Smooth muscle cell (in vitro differentiated cells): ENCODE measurements around the gene MAP3K12. TPM values are rescaled to one million over a fixed set of nuclear protein-coding genes. Genes with fewer than 3 reads are reported as not detected.

Source experiments
- DNase-seq: peaks from one replicate; lab custom pipeline; 2025; ENCODE audit not compliant: unreplicated experiment; lab: John Stamatoyannopoulos, UW
- H2AFZ ChIP-seq: fragments of 200-600 bp; sonication (generic); 2 replicates; pipeline ENCODE4 v1.6.0; 2016; ENCODE audit warnings: antibody characterized with exemption, low read depth, mild to moderate bottlenecking
- H3F3A ChIP-seq: fragments of 200-600 bp; sonication (generic); 2 replicates; pipeline ENCODE4 v1.6.0; 2017; ENCODE audit warnings: antibody characterized with exemption, low read depth
- H3K27ac ChIP-seq: fragments of 200-600 bp; sonication (generic); 2 replicates; pipeline ENCODE4 v1.5.1; 2016; ENCODE audit warnings: low read depth, mild to moderate bottlenecking
- H3K27me3 ChIP-seq: fragments of 200-600 bp; sonication (generic); 2 replicates; pipeline ENCODE4 v1.6.1; 2016; ENCODE audit warnings: low read depth, mild to moderate bottlenecking
- H3K36me3 ChIP-seq: fragments of 200-600 bp; sonication (generic); 2 replicates; pipeline ENCODE4 v1.5.1; 2016; ENCODE audit warnings: low read depth
- H3K4me1 ChIP-seq: fragments of 200-600 bp; sonication (generic); 2 replicates; pipeline ENCODE4 v1.5.1; 2016; ENCODE audit warnings: low read depth
- H3K4me2 ChIP-seq: fragments of 200-600 bp; sonication (generic); 2 replicates; pipeline ENCODE4 v1.6.0; 2016; ENCODE audit warnings: mild to moderate bottlenecking
- H3K4me3 ChIP-seq: fragments of 200-600 bp; sonication (generic); 2 replicates; pipeline ENCODE4 v1.5.1; 2016; ENCODE audit warnings: mild to moderate bottlenecking
- H3K79me2 ChIP-seq: fragments of 200-600 bp; sonication (generic); 2 replicates; pipeline ENCODE4 v1.6.0; 2016; ENCODE audit warnings: low read depth, mild to moderate bottlenecking
- H3K9ac ChIP-seq: fragments of 200-600 bp; sonication (generic); 2 replicates; pipeline ENCODE4 v1.6.0; 2016; ENCODE audit warnings: low read depth
- H3K9me3 ChIP-seq: fragments of 200-600 bp; sonication (generic); replicated peaks from 2 replicates; pipeline ENCODE4 v1.5.1; 2016; ENCODE audit warnings: low read depth
- H4K20me1 ChIP-seq: fragments of 200-600 bp; sonication (generic); 2 replicates; pipeline ENCODE4 v1.6.0; 2016; ENCODE audit warnings: low read depth
- CTCF ChIP-seq: fragments of 200-600 bp; sonication (generic); IDR thresholded peaks from 2 replicates; pipeline ENCODE4 v1.5.1; 2017; ENCODE audit warnings: borderline replicate concordance, mild to moderate bottlenecking, antibody characterized with exemption; ENCODE audit not compliant: insufficient read depth, poor library complexity, severe bottlenecking
- WGBS: methylation state at CpG from one replicate; pipeline ENCODE4 v1.1.7; 2016; ENCODE audit warnings: low lambda C conversion rate; 5-methylcytosine and 5-hydroxymethylcytosine counted together
- polyA plus RNA-seq: library from polyadenylated mRNA; unstranded; fragments of >200 nt; fragmentation: Nextera tagmentation; extraction: Ambion mirVana; gene quantifications from 2 replicates; pipeline ENCODE4 v1.2.1, GENCODE V29; 2016
- total RNA-seq: library from RNA; depleted of rRNA; stranded (reverse); fragments of >200 nt; gene quantifications from 2 replicates; pipeline ENCODE4 v1.2.3, GENCODE V29; 2014

Gene MAP3K12
- total and polyA plus RNA-seq, 2 experiments from 2014 or later = 15.1 to 34.6 TPM

GRCh38 chr12:53467082-53467481 lies 32.2 kb downstream of the MAP3K12 start:
- Histone ChIP-seq H3F3A (peaks cover 56% of the 10 kb centered on the region), H3K9ac (no peak overlapping the region), H3K4me1 (peaks cover 15% of the 10 kb centered on the region), H3K36me3 (peaks cover 65% of the 10 kb centered on the region), H3K27me3 (no peaks in the 10 kb centered on the region), H4K20me1 (peaks cover 99% of the 10 kb centered on the region), H3K4me3 (no peak overlapping the region), H2AFZ (no peak overlapping the region), H3K27ac (no peak overlapping the region), H3K4me2 (no peak overlapping the region), H3K79me2 (peaks cover 96% of the 10 kb centered on the region), H3K9me3 (no peaks in the 10 kb centered on the region)
- TF ChIP-seq CTCF = no peak
- DNase-seq = no peak
- 96% methylated on average over 5 of the region's 5 CpGs for WGBS

- no peak for DNase-seq
- H3K4me2 ChIP-seq = no peak overlapping the region
- no peak overlapping the region for H2AFZ ChIP-seq
- H3K9ac ChIP-seq = no peak overlapping the region
- peaks cover 99% of the 10 kb centered on the region for H4K20me1 ChIP-seq
- no peak overlapping the region for H3K4me3 ChIP-seq
- peaks cover 51% of the 10 kb centered on the region for H3F3A ChIP-seq
- TF ChIP-seq CTCF = no peak
- H3K36me3 ChIP-seq = peaks cover 69% of the 10 kb centered on the region
- 89% methylated on average over 4 of the region's 4 CpGs for WGBS
- no peaks in the 10 kb centered on the region for H3K9me3 ChIP-seq
- H3K27ac ChIP-seq = no peak overlapping the region
- H3K79me2 ChIP-seq = peaks cover 96% of the 10 kb centered on the region
- H3K4me1 ChIP-seq = peaks cover 19% of the 10 kb centered on the region
- H3K27me3 ChIP-seq = no peaks in the 10 kb centered on the region
These were observed 32.6 kb downstream of the MAP3K12 start for GRCh38 chr12:53466640-53467039.

GRCh38 chr12:53465679-53466078 lies 33.6 kb downstream of the MAP3K12 start:
- H3K36me3 ChIP-seq = peaks cover 75% of the 10 kb centered on the region
- no peak for TF ChIP-seq CTCF
- H3K9ac ChIP-seq = no peak overlapping the region
- H3K4me3 ChIP-seq = no peak overlapping the region
- no peaks in the 10 kb centered on the region for H3K27me3 ChIP-seq
- peaks cover 49% of the 10 kb centered on the region for H3F3A ChIP-seq
- H3K79me2 ChIP-seq = peaks cover 98% of the 10 kb centered on the region
- H4K20me1 ChIP-seq = peaks cover 100% of the 10 kb centered on the region
- peaks cover 29% of the 10 kb centered on the region for H3K4me1 ChIP-seq
- 87% methylated on average over 2 of the region's 2 CpGs for WGBS
- no peak overlapping the region for H3K27ac ChIP-seq
- no peak overlapping the region for H3K4me2 ChIP-seq
- no peak overlapping the region for H2AFZ ChIP-seq
- no peak for DNase-seq
- no peaks in the 10 kb centered on the region for H3K9me3 ChIP-seq

GRCh38 chr12:53464685-53465418 lies 34.4 kb downstream of the MAP3K12 start:
- Histone ChIP-seq H3F3A (peaks cover 50% of the 10 kb centered on the region), H3K79me2 (peaks cover 99% of the 10 kb centered on the region), H3K4me3 (no peak overlapping the region), H3K9me3 (no peaks in the 10 kb centered on the region), H3K36me3 (peaks cover 79% of the 10 kb centered on the region), H3K4me2 (no peak overlapping the region), H3K27ac (peak overlapping the region; percentile 13), H3K27me3 (no peaks in the 10 kb centered on the region), H4K20me1 (peaks cover 100% of the 10 kb centered on the region), H3K9ac (no peak overlapping the region), H2AFZ (no peak overlapping the region), H3K4me1 (peaks cover 32% of the 10 kb centered on the region)
- TF ChIP-seq CTCF = no peak
- no peak for DNase-seq
- 98% methylated on average over 11 of the region's 11 CpGs for WGBS
